HuH-7 (cell line): ENCODE measurements around the gene LYZL4.
A peak's percentile ranks its signal among the peaks of the same experiment; 100 is the strongest.

Experiments used
- DNase-seq: peaks from one replicate; pipeline ENCODE4 v3.0.0; 2011; ENCODE audit warnings: low spot score

Gene LYZL4, protein sequence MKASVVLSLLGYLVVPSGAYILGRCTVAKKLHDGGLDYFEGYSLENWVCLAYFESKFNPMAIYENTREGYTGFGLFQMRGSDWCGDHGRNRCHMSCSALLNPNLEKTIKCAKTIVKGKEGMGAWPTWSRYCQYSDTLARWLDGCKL

DNA sequence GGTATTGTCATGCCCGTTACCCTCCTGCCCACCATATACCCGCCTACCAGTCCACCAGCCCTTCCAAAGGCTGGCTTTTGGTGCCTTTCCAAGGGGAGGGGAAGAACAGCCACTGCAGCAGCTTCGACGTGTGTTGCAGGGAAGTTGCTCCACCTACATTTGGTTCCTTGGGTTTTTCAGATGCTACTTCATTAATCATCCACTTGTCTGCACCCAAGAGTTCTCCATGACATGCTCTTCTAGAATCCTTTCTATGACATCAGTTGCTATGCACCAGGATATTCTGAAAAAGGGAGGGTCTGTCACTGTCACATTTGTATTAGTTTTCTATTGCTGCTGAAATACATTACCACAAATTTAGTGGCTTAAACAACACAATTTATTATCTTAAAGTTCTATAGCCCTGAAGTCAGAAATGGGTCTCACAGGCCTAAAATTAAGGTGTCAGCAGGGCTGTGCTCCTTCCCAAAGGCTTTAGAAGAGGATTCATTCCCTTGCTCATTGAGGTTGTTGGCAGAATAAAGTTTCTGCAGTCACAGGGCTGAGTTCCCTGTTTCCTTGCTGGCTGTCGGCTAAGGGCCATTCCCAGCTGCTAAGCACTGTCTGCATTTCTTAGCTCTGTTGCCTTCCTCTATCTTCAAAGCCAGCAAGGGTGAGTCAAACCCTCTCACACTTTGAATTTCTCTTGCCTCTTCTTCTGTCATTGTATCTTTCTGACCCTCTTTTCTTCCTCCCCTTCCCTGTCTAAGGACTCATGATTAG is at the start of gene LYZL4:
Gene LYZL4 (minus strand): TSS at position 241 of the 762 bp plus-strand sequence. CDS start 3,359 bp downstream, outside the sequence.
- no peak for DNase-seq

DNA sequence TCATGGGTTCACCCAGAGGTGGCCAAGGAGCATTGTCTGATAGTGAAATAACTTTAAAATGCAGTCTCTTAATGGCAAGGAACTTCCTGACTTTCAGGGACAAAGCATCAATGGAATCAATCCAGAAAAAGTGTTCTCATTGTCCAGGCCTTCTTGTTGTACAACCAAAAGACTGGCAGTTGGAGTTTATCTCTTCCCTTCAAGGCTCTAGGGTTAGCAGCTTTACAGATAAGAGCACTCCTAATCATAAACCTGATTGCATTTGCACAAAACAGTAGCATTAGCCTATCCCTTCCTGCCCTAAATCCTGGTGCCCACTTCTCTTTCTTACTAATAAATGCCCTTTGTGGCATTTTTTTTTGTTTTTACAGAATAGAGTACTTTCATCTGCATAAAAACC is 48.7 kb upstream of the LYZL4 start:
- no peak for DNase-seq

GRCh38 chr3:42456211-42456610 is 45.8 kb upstream of the LYZL4 start:
- no peak for DNase-seq

DNA sequence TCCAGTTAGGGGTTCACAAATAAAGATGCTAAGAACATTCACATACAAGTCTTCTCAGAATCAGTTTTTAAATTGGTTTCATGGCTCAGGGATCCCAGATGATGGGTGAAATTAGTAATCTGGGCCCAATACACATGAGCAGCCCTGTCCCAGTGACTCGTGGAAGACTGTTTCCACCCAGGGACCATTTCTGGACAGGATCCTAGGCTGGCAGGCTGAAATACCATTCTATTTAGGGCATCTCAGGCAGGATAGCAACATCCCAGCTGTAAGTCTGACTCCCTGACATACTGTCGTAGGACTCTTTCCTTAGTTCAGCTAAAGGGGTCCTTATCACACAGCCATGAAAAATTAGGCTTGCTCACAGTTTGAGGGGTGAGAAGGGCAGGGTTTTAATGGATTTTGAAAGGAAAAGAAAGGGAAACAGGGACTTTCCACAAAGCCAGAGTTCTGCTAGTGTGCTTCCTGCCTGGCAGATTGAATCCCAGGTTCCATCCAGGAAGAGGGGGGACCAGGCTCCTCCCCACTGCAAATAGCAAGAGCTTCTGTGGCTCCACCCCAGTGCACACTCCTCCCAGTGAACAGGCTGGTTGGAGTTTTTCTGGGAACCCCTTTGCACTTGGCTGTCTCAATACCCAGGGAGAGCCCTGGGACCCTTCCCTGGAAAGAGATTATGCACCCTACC is 41.3 kb upstream of the LYZL4 start:
- DNase-seq, result no peak

DNA sequence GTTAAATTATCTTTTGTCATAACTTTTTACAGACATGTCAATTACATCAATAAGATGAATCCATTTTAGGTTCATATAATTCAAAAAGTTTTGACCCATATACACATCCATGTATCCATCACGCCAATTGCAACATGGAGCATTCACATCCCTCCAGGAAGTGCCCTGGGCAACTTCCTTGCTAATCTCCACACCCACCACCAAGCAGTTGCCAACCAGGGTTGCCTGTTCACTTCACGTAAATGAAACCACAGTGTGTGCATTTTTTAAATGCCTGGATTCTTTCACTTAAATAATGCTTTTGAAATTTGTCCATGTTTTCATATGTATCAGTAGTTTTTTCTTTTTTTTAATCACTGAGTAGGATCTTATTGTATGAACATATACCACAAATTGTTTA is 40.7 kb upstream of the LYZL4 start:
- no peak for DNase-seq

GRCh38 chr3:42450567-42450966 is 40.2 kb upstream of the LYZL4 start:
- no peak for DNase-seq

DNA sequence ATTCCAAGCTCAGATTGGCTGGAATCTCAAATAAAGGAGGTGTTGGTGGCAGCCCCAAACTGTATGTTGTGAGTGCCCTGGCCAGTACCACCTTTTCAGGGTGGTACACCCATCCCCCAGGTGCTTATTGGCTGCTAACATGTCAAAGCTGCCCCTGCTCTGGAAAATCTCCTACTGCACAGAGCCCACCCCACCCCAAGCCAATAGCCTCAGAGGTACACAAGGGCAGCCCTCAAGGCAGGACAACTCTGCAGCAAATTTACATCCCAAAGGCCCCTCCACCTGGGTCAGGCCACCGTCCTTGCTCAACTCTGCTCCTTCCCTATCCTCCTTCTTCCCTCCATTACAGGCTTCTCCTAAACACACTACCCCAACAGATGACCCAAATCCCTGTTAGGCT is 37.1 kb upstream of the LYZL4 start:
- no peak for DNase-seq

DNA sequence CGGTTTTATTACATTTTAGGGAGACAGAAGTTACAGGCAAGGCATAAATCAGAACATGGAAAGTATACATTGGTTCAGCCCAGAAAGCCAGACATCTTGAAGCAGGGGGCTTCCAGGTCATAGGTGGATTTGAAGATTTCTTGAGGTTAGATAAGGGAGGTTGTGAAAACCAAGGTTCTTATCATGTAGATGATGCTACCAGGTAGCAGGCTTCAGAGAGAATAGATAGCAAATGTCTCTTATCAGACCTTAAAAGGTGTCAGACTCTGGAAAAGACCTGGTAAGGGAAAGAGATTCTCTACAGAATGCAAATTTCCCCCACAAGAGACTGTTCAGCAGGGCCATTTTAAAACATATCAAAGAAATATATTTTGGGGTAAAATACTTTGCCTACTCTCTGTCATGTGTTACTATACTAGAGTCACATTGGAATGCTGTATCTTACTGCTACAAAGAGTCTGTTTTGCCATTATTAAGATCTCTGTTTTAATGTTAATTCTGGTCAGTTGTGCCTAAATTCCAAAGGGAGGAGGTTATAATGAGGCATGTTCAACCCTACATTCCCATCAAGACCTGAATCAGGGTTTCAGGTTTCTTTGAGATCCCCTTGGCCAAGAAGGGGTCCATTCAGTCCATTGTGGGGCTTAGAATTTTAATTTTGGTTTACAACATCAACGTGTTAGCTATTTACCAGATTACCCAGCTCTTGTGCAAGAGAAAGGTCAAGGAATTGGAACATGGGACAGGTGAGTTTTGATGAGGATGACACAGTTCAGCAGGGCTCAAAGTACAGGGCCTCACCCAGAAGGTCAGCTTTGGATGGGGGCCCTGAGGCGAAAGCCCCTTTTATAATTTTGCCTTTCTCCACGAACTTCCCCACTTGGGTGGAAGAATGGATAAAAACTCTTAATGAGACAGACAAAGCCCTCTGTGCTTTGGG is 36.0 kb upstream of the LYZL4 start:
- DNase-seq, result no peak

DNA sequence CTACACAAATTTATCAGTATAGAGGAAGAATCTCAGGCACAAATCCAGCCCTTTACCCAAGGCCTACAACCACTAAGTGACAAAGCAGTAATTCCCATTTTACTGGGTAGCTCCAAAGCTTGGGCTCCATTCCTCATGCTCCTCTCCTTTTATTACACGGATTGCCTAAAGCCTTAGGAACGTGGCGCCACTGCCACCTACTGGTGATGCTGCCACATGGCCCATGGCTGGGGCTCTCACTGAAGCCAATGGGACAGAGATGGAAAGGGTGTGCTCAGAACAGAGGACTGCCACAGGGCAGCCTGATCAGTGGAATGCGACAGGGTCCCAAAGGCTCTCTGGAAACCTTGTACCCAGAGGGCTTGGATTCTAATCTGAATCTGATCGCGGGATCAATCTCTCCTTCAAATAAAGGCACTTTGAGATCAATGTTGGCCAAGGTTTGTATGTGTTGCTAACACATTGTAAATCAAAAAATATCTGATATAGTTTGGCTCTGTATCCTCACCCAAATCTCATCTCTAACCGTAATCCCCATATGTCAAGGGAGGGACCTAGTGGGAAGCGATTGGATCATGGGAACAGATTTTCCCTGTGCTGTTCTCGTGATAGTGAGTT is 33.5 kb upstream of the LYZL4 start:
- DNase-seq, result peak; percentile 88

GRCh38 chr3:42443292-42443691 is 32.9 kb upstream of the LYZL4 start:
- DNase-seq, result no peak

GRCh38 chr3:42442640-42443039 is 32.2 kb upstream of the LYZL4 start:
- DNase-seq, result no peak

DNA sequence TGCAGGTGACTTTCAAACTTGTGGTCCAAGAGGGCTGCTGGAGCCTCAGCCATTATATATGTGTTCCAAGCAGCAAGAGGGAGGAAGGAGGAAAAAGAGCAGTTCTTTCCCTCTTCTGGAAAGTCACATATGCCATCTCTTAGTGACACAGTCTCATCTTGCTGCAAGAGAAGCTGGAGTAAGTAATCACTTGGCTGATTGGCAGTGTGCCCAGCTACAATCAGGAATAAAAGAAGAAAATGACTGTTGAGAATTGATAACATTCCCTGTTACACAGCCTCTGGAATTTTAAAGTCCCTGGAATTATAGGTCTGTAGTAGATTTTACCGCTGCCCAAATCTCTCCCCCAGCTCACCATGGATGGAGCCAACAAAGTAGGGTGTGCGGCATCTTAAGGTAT is 31.4 kb upstream of the LYZL4 start:
- no peak for DNase-seq

- DNase-seq, result no peak
Observed at GRCh38 chr3:42440924-42441323, 30.5 kb upstream of the LYZL4 start.

- DNase-seq, result no peak
Observed at GRCh38 chr3:42439261-42440115, 29.1 kb upstream of the LYZL4 start.

GRCh38 chr3:42438758-42439157 is 28.3 kb upstream of the LYZL4 start:
- no peak for DNase-seq

GRCh38 chr3:42438193-42438592 is 27.8 kb upstream of the LYZL4 start:
- DNase-seq, result no peak

DNA sequence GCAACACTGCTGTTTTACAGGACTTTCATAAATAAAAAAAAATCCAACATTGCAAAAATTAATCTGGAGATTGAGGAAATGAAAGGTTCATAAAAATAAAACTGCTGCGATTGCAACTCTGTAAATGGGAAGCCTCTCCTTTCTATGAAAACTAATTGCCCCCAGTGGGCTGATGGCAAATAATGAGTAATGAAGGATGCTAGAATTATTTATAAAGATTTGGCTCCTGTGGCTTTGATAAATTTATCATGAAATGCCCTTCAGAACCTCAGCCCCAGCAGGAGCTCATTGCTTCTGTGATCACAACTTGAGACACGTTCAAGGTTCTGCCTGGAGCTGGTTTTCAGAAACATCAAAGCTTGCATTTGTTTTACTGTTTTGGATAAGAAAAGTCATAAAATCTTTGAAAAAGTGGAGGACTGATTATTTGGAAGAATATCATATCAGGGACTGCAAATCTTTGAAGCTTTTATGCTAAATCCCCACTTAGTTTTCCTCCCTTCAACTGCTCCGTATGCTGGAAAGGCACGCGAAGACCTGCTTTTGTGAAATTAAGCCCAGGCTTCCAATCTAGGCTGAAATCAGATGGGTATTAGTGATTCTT is 24.5 kb upstream of the LYZL4 start:
- no peak for DNase-seq

DNA sequence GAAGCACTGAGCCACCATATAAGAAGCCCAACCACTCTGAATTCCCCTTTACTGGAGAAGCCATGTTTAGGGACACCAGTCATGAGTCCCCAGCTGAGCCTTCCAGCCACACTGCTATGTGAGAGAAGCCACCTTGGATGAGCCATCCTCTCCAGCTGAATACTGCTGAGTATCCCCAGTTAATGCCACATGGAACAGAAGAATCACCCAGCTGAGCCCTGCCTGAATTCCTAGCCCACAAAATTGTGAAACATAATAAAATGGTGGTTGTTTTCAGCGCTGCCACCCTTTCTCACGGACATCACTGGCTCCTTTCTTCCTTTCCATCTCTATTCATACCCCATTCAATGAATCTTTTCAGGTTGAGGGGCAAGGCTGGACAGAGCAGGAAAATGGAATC is 22.1 kb upstream of the LYZL4 start:
- DNase-seq, result no peak

DNA sequence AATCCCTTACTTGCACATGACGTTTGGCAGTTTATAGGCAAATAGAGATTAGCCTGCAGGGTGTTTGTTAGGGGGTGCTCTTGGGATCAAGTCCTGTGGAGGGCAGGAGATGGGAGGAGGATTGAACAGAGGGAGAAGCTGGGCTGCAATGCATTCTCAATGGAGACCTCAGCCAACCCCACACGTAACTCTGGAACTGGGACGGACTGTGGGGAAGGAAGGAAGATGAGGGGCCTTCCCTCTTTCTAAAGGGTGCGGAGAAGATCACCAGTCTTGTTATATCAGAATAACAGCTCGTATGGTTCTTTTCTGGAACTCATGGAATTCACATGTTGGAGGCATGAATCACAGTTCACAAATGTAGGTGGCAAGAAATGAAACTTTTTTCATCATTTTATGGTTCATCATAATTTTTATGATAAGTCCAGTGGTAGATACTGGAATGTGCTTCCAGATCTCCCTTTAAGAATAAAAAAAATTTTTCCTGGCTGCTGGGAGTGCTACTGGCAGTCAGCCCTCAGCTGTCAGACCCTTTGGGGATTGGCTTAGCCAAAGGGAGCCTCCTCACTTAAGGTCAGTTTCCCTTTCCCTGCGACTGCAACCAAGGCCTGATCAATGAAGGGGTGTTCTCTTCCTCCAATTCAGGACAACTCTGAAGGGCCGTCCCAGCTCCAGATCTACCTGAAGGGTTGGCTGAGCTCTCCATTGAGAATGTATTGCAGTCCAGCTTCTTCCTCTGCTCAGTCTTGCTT is 20.5 kb upstream of the LYZL4 start:
- no peak for DNase-seq

DNA sequence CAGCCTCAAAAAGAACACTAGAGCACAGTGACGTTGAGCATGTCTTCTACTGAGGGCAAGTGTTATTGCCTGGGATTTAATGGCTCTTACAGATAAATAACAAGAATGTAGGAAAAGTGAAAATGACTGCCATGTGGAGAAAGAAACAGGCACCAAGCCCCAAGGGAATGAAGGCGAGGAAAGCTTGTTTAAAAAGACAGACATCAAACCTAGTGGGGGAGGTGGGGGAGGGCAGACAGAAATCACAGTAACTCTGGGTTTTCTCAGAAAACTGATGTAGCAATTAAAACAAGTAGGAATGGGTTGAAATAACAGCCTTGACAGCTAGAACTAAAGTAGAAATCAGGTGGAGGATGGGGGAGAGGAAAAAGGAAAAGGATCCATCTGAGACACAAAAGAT is 18.4 kb upstream of the LYZL4 start:
- DNase-seq, result no peak
